H1 (cell line): ENCODE data around the gene PRXL2B. TPM values are rescaled to one million over a fixed set of nuclear protein-coding genes. Genes with fewer than 3 reads are reported as not detected.

Source experiments
- CTCF ChIA-PET: fragments of 300-600 bp; sonication (Branson Sonifier 250); formaldehyde crosslinking; loops from one replicate; lab custom pipeline; 2021; ENCODE audit not compliant: partially characterized antibody; lab: Charles Lee
- POLR2A ChIA-PET: fragments of 300-600 bp; sonication (Branson Sonifier 250); formaldehyde crosslinking; loops from one replicate; lab custom pipeline; 2021; ENCODE audit warnings: inconsistent platforms; ENCODE audit not compliant: partially characterized antibody; lab: Charles Lee
- DNase-seq, 2 experiments: peaks; one replicate each; pipeline versions ENCODE4 v3.0.0 to v3.0.0-alpha.2; 2010 to 2022; ENCODE audit warnings: low spot score in 2 of 2, low read depth in 1 of 2, mixed read lengths in 1 of 2
- FAIRE-seq: peaks from 2 replicates; lab custom pipeline; 2011; peaks lifted over from hg19 to GRCh38; lab: Jason Lieb, UNC
- H2AFZ ChIP-seq: 2 replicates; pipeline ENCODE4 v1.8.1; 2012; ENCODE audit warnings: low read length, inconsistent platforms
- H2AK5ac ChIP-seq: 2 replicates; pipeline ENCODE4 v1.6.1; 2013; ENCODE audit warnings: low read depth, low read length
- H2BK120ac ChIP-seq: replicated peaks from 2 replicates; pipeline ENCODE3; 2013; ENCODE audit warnings: low read depth, low read length, inconsistent platforms
- H2BK12ac ChIP-seq: 2 replicates; pipeline ENCODE4 v1.6.1; 2013; ENCODE audit warnings: low read depth, low read length
- H2BK15ac ChIP-seq: 2 replicates; pipeline ENCODE4 v1.6.1; 2013; ENCODE audit warnings: low read length
- H2BK20ac ChIP-seq: 2 replicates; pipeline ENCODE4 v1.6.1; 2013; ENCODE audit warnings: low read length
- H2BK5ac ChIP-seq: 2 replicates; pipeline ENCODE4 v1.6.1; 2013; ENCODE audit warnings: low read depth, low read length
- H3K14ac ChIP-seq: 2 replicates; pipeline ENCODE4 v1.6.1; 2013; ENCODE audit warnings: inconsistent platforms; ENCODE audit not compliant: insufficient read length
- H3K18ac ChIP-seq: 2 replicates; pipeline ENCODE4 v1.6.1; 2013; ENCODE audit warnings: low read length; ENCODE audit errors: extremely low read depth
- H3K23ac ChIP-seq: 2 replicates; pipeline ENCODE4 v1.6.1; 2013; ENCODE audit warnings: inconsistent platforms; ENCODE audit not compliant: insufficient read length
- H3K23me2 ChIP-seq: 2 replicates; pipeline ENCODE4 v1.6.1; 2013; ENCODE audit warnings: low read depth, low read length
- H3K27ac ChIP-seq: 2 replicates; pipeline ENCODE4 v1.6.1; 2011; ENCODE audit warnings: low read depth, low read length, inconsistent platforms
- H3K27me3 ChIP-seq, 4 experiments: replicated peaks in 1 of 4; 1 replicate in 1 of 4; 2 replicates in 3 of 4; pipeline versions ENCODE4 v1.6.1 to v1.8.1; 2011 to 2013; ENCODE audit warnings: low read length in 3 of 4, mild to moderate bottlenecking in 3 of 4, inconsistent platforms in 2 of 4, mixed read lengths in 2 of 4, moderate library complexity in 1 of 4; ENCODE audit not compliant: control insufficient read depth in 3 of 4, insufficient read depth in 3 of 4; ENCODE audit errors: extremely low read depth in 1 of 4
- H3K36me3 ChIP-seq, 4 experiments: 2 replicates each; pipeline versions ENCODE4 v1.6.1 to v1.8.1; 2011 to 2013; ENCODE audit warnings: mild to moderate bottlenecking in 4 of 4, low read length in 3 of 4, moderate library complexity in 2 of 4, control low read depth in 1 of 4, inconsistent platforms in 1 of 4; ENCODE audit not compliant: insufficient read depth in 4 of 4, control insufficient read depth in 2 of 4
- H3K4ac ChIP-seq: replicated peaks from 2 replicates; pipeline ENCODE3; 2013; ENCODE audit warnings: low read length, low read depth, mixed read lengths, inconsistent platforms; ENCODE audit not compliant: insufficient read length
- H3K4me1 ChIP-seq, 4 experiments: replicated peaks in 1 of 4; 1 replicate in 1 of 4; 2 replicates in 3 of 4; pipeline versions ENCODE4 v1.6.1 to v1.8.1; 2011 to 2013; ENCODE audit warnings: low read length in 3 of 4, inconsistent platforms in 2 of 4, mixed read lengths in 1 of 4; ENCODE audit not compliant: insufficient read depth in 4 of 4, control insufficient read depth in 3 of 4
- H3K4me2 ChIP-seq, 2 experiments: 2 replicates each; pipeline versions ENCODE4 v1.6.1 to v1.8.1; 2011 to 2013; ENCODE audit warnings: low read depth in 2 of 2, low read length in 2 of 2, control low read depth in 1 of 2, inconsistent platforms in 1 of 2, mild to moderate bottlenecking in 1 of 2; ENCODE audit not compliant: insufficient read depth in 1 of 2
- H3K4me3 ChIP-seq, 4 experiments: fragments of 200-600, 300-600 bp in 1 of 4; sonication (generic), shearing (Covaris generic), sonication (Bioruptor Twin) in 1 of 4; 2 replicates each; pipeline versions ENCODE4 v1.5.1 to v1.8.1; 2011 to 2016; ENCODE audit warnings: low read length in 4 of 4, low read depth in 3 of 4, control low read depth in 2 of 4, inconsistent platforms in 2 of 4, mild to moderate bottlenecking in 2 of 4, mixed read lengths in 1 of 4, moderate library complexity in 1 of 4; ENCODE audit not compliant: insufficient read depth in 2 of 4; ENCODE audit errors: extremely low read depth in 1 of 4
- H3K56ac ChIP-seq: replicated peaks from 2 replicates; pipeline ENCODE3; 2013; ENCODE audit warnings: low read depth, mild to moderate bottlenecking, mixed read lengths, low read length, inconsistent platforms; ENCODE audit not compliant: insufficient read length
- H3K79me1 ChIP-seq: 2 replicates; pipeline ENCODE4 v1.6.1; 2013; ENCODE audit warnings: low read depth, low read length, control low read depth
- H3K79me2 ChIP-seq, 2 experiments: 2 replicates each; pipeline versions ENCODE4 v1.6.1 to v1.8.1; 2012 to 2013; ENCODE audit warnings: low read length in 2 of 2, mild to moderate bottlenecking in 2 of 2, inconsistent platforms in 1 of 2; ENCODE audit not compliant: insufficient read depth in 2 of 2, control insufficient read depth in 1 of 2
- H3K9ac ChIP-seq, 4 experiments: replicated peaks in 1 of 4; 1 replicate in 1 of 4; 2 replicates in 3 of 4; pipeline versions ENCODE4 v1.6.1 to v1.8.1; 2011 to 2013; ENCODE audit warnings: low read depth in 3 of 4, low read length in 3 of 4, control low read depth in 2 of 4, mild to moderate bottlenecking in 2 of 4, moderate library complexity in 2 of 4, inconsistent platforms in 1 of 4; ENCODE audit errors: extremely low read depth in 1 of 4
- H3K9me3 ChIP-seq, 2 experiments: 2 replicates each; pipeline versions ENCODE4 v1.6.1 to v1.8.1; 2012 to 2013; ENCODE audit warnings: mild to moderate bottlenecking in 2 of 2, moderate library complexity in 2 of 2, control low read depth in 1 of 2, inconsistent platforms in 1 of 2, low read depth in 1 of 2, low read length in 1 of 2, mixed read lengths in 1 of 2; ENCODE audit not compliant: insufficient read depth in 2 of 2
- H4K20me1 ChIP-seq, 2 experiments: replicated peaks in 1 of 2; 2 replicates each; pipeline versions ENCODE3 to v1.8.1; 2011 to 2013; ENCODE audit warnings: inconsistent platforms in 2 of 2, low read length in 2 of 2, mild to moderate bottlenecking in 1 of 2; ENCODE audit not compliant: insufficient read depth in 2 of 2, control insufficient read depth in 1 of 2
- H4K5ac ChIP-seq: 2 replicates; pipeline ENCODE4 v1.6.1; 2013; ENCODE audit warnings: low read length, low read depth, mixed read lengths, inconsistent platforms; ENCODE audit not compliant: insufficient read length
- H4K8ac ChIP-seq: 2 replicates; pipeline ENCODE4 v1.8.0; 2013; ENCODE audit warnings: mild to moderate bottlenecking, moderate library complexity, low read length, inconsistent platforms; ENCODE audit not compliant: insufficient read depth; ENCODE audit errors: extremely low read depth
- H4K91ac ChIP-seq: replicated peaks from 2 replicates; pipeline ENCODE3; 2013; ENCODE audit warnings: low read length, mixed read lengths, inconsistent platforms; ENCODE audit not compliant: insufficient read length
- ATF3 ChIP-seq: IDR thresholded peaks from 2 replicates; pipeline ENCODE4 v1.6.1; 2011; ENCODE audit warnings: low read depth, mild to moderate bottlenecking, low read length; ENCODE audit not compliant: insufficient read depth
- CHD1 ChIP-seq: IDR thresholded peaks from 2 replicates; pipeline ENCODE4 v1.6.1; 2012; ENCODE audit warnings: low read depth, low read length, improper control_type of control experiment
- EGR1 ChIP-seq: IDR thresholded peaks from 2 replicates; pipeline ENCODE4 v1.6.1; 2011; ENCODE audit warnings: low read depth, low read length, borderline replicate concordance
- EP300 ChIP-seq, 2 experiments: IDR thresholded peaks; 1 replicate in 1 of 2; 2 replicates in 1 of 2; pipeline ENCODE4 v1.6.1; 2011 to 2012; ENCODE audit warnings: low read depth in 2 of 2, low read length in 2 of 2, mild to moderate bottlenecking in 2 of 2, borderline replicate concordance in 1 of 2, inconsistent platforms in 1 of 2, moderate library complexity in 1 of 2
- NRF1 ChIP-seq: IDR thresholded peaks from 2 replicates; pipeline ENCODE4 v1.6.1; 2011; ENCODE audit warnings: mild to moderate bottlenecking, low read depth, low read length, improper control_type of control experiment
- RNF2 ChIP-seq: fragments of 200-900, 300-1000 bp; sonication (generic); IDR thresholded peaks from 2 replicates; pipeline ENCODE4 v1.7.1; 2016; ENCODE audit warnings: borderline replicate concordance, low read depth, mild to moderate bottlenecking, antibody characterized with exemption, low read length; ENCODE audit not compliant: poor library complexity, severe bottlenecking; ENCODE audit errors: missing control alignments
- SP1 ChIP-seq: IDR thresholded peaks from 2 replicates; pipeline ENCODE4 v1.6.1; 2011; ENCODE audit warnings: low read depth, low read length
- USF2 ChIP-seq: IDR thresholded peaks from 2 replicates; pipeline ENCODE4 v1.6.1; 2011; ENCODE audit warnings: low read length, improper control_type of control experiment
- WGBS, 2 experiments: shearing (Covaris generic) in 1 of 2; methylation state at CpG; one replicate each; pipeline versions ENCODE4 v1.1.6 to v1.1.7; 2013 to 2015; ENCODE audit warnings: low lambda C conversion rate in 2 of 2, mixed read lengths in 2 of 2, inconsistent platforms in 1 of 2, low coverage in 1 of 2, missing lambda C conversion rate in 1 of 2; ENCODE audit not compliant: insufficient replicate concordance in 2 of 2, insufficient coverage in 1 of 2, insufficient read length in 1 of 2; ENCODE audit errors: extremely low coverage in 1 of 2, missing lambda C conversion rate in 1 of 2; 5-methylcytosine and 5-hydroxymethylcytosine counted together
- polyA plus RNA-seq, 7 experiments: library from polyadenylated mRNA; depleted of rRNA in 3 of 7; stranded (reverse) in 5 of 7; unstranded in 2 of 7; fragments of >200 nt in 5 of 7; fragments of 200-250 nt in 2 of 7; gene quantifications; 1 replicate in 5 of 7; 2 replicates in 1 of 7; 4 replicates in 1 of 7; pipeline versions ENCODE4 v1.2.1 to v1.2.3, GENCODE V29; 2011 to 2013; ENCODE audit warnings: missing spikeins in 2 of 7, mixed read lengths in 2 of 7
- total RNA-seq: library from RNA; stranded (reverse); fragmentation: NEBNext Ultra II Directional; extraction: Animal tissue kit (Norgen Biotek cat#: 25700); gene quantifications from 2 replicates; pipeline ENCODE4 v1.2.1, GENCODE V29; 2021

The PRXL2B gene
- total and polyA plus RNA-seq, 2 of the 8 experiments (the other 6 are each of a cell fraction or from before 2014, with no cell fraction given), result 35.3 to 46.0 TPM

- H3K27me3 ChIP-seq, result no peaks in the 10 kb centered on the region
- H2BK20ac ChIP-seq, result no peak overlapping the region
- H4K5ac ChIP-seq, result no peak overlapping the region
- H3K36me3 ChIP-seq, result no peaks in the 10 kb centered on the region
- WGBS, 2 experiments, result 88% methylated on average over 8 of the region's 12 CpGs; no CpG with 5 or more reads in 1 of the 2 experiments
- H2BK12ac ChIP-seq, result no peak overlapping the region
- H3K79me2 ChIP-seq, result no peaks in the 10 kb centered on the region
- H3K14ac ChIP-seq, result no peak overlapping the region
- no peak overlapping the region for H3K18ac ChIP-seq
- no peak overlapping the region for H3K4me3 ChIP-seq
- H4K20me1 ChIP-seq, result no peaks in the 10 kb centered on the region
- H3K9ac ChIP-seq, result no peak overlapping the region
- no peak overlapping the region for H2BK15ac ChIP-seq
- H3K27ac ChIP-seq, result no peak overlapping the region
- no peak overlapping the region for H2BK120ac ChIP-seq
- no peak overlapping the region for H3K56ac ChIP-seq
- no peak for FAIRE-seq
- no peak overlapping the region for H2AFZ ChIP-seq
- H3K79me1 ChIP-seq, result no peaks in the 10 kb centered on the region
- H2BK5ac ChIP-seq, result no peak overlapping the region
- H3K9me3 ChIP-seq, result no peaks in the 10 kb centered on the region; a peak in 1 of 4 replicates
- H3K4me2 ChIP-seq, result no peak overlapping the region
- ChIA-PET POLR2A (no interaction called here), CTCF (interaction anchor here (0.6 to 0.8 kb wide), 2 partner anchors 10 to 22 kb away, joined by 3 to 4 read pairs; no protein-coding TSS in a partner anchor)
- H4K8ac ChIP-seq, result no peak overlapping the region
- H2AK5ac ChIP-seq, result no peak overlapping the region
- no peak for TF ChIP-seq NRF1
- no peak for TF ChIP-seq CHD1
- TF ChIP-seq SP1, result no peak
- TF ChIP-seq EGR1, result no peak
- TF ChIP-seq EP300 (IDR thresholded peaks at IDR 0.05; ENCODE audit: borderline replicate concordance in 1 of 2, low read depth in 2 of 2, low read length in 2 of 2), result no peak
- no peak for TF ChIP-seq USF2
- no peak for TF ChIP-seq ATF3
- TF ChIP-seq RNF2, result no peak
- no peaks in the 10 kb centered on the region for H3K23me2 ChIP-seq
- H3K23ac ChIP-seq, result no peak overlapping the region
- no peak for DNase-seq
- H4K91ac ChIP-seq, result no peak overlapping the region
- H3K4ac ChIP-seq, result no peak overlapping the region
- peaks cover 0 to 6% (median 0%) of the 10 kb centered on the region in 4 experiments; a peak in 2 of 7 replicates for H3K4me1 ChIP-seq
These were observed 28.2 kb upstream of the PRXL2B start for GRCh38 chr1:2558420-2558819.
